Measurements from ENCODE around the gene PACSIN1.

- TF ChIP-seq CTCF (IDR thresholded peaks at IDR 0.05) (no peak), EZH2phosphoT487 (IDR thresholded peaks at IDR 0.05) (no peak), EZH2 (IDR thresholded peaks at IDR 0.05) (no peak)
Observed at GRCh38 chr6:34473967-34474366, 8.1 kb downstream of the PACSIN1 start.

Measured in neural progenitor cell (in vitro differentiated cells).